SK-N-SH (cell line): ENCODE measurements around the gene HAND1. TPM values are rescaled to one million over a fixed set of nuclear protein-coding genes. Genes with fewer than 3 reads are reported as not detected.
A peak's percentile ranks its signal among the peaks of the same experiment; 100 is the strongest.

Source experiments
- CTCF ChIA-PET: fragments of 300-600, 350-600 bp; formaldehyde crosslinking; extraction: SDS; loops from one replicate; lab custom pipeline; 2021; lab: Yijun Ruan, JAX
- POLR2A ChIA-PET: fragments of 350-600 bp; sonication (Branson Sonifier 250); formaldehyde crosslinking; extraction: SDS; loops from one replicate; lab custom pipeline; 2020; ENCODE audit warnings: antibody characterized with exemption, inconsistent platforms; lab: Yijun Ruan, JAX
- DNase-seq: peaks from one replicate; pipeline ENCODE4 v3.0.0; 2012
- H2AFZ ChIP-seq: fragments of 200-600 bp; sonication (generic); 2 replicates; pipeline ENCODE4 v1.8.1; 2016; ENCODE audit warnings: antibody characterized with exemption, mild to moderate bottlenecking, low read depth
- H3F3A ChIP-seq: fragments of 200-600 bp; sonication (generic); replicated peaks from 2 replicates; pipeline ENCODE3; 2016; ENCODE audit warnings: antibody characterized with exemption, mild to moderate bottlenecking; ENCODE audit not compliant: insufficient read depth
- H3K27ac ChIP-seq, 2 experiments: fragments of 200-500 bp in 1 of 2; fragments of 200-600 bp in 1 of 2; sonication (Bioruptor generic) in 1 of 2; sonication (generic), shearing (Covaris generic) in 1 of 2; 2 replicates each; pipeline versions ENCODE4 v1.5.1 to v1.6.1; 2014 to 2016; ENCODE audit warnings: low read depth in 2 of 2, inconsistent platforms in 1 of 2, low read length in 1 of 2, mild to moderate bottlenecking in 1 of 2, mixed read lengths in 1 of 2
- H3K27me3 ChIP-seq: fragments of 200-600 bp; sonication (generic), shearing (Covaris generic); 2 replicates; pipeline ENCODE4 v1.6.1; 2016; ENCODE audit warnings: mixed run types; ENCODE audit not compliant: insufficient read depth
- H3K36me3 ChIP-seq, 2 experiments: fragments of 200-500 bp in 1 of 2; fragments of 200-600 bp in 1 of 2; sonication (Bioruptor generic) in 1 of 2; sonication (generic) in 1 of 2; replicated peaks in 1 of 2; 2 replicates each; pipeline versions ENCODE3 to v1.5.1; 2014 to 2016; ENCODE audit warnings: low read length in 1 of 2, mild to moderate bottlenecking in 1 of 2; ENCODE audit not compliant: insufficient read depth in 2 of 2, control insufficient read depth in 1 of 2
- H3K4me1 ChIP-seq, 2 experiments: fragments of 200-500 bp in 1 of 2; fragments of 200-600 bp in 1 of 2; sonication (Bioruptor generic) in 1 of 2; sonication (generic), shearing (Covaris generic) in 1 of 2; 2 replicates each; pipeline versions ENCODE4 v1.5.1 to v1.6.1; 2014 to 2016; ENCODE audit warnings: low read depth in 1 of 2, low read length in 1 of 2, mixed run types in 1 of 2; ENCODE audit not compliant: insufficient read depth in 2 of 2, control insufficient read depth in 1 of 2
- H3K4me2 ChIP-seq: fragments of 200-600 bp; sonication (generic), shearing (Covaris generic); 2 replicates; pipeline ENCODE4 v1.6.1; 2017; ENCODE audit warnings: mixed run types
- H3K4me3 ChIP-seq, 2 experiments: fragments of 200-500 bp in 1 of 2; fragments of 200-600 bp in 1 of 2; sonication (Bioruptor generic) in 1 of 2; sonication (generic), shearing (Covaris generic) in 1 of 2; 2 replicates each; pipeline versions ENCODE4 v1.5.1 to v1.8.1; 2014 to 2016; ENCODE audit warnings: low read depth in 2 of 2, inconsistent platforms in 1 of 2, low read length in 1 of 2, mild to moderate bottlenecking in 1 of 2, mixed read lengths in 1 of 2, moderate library complexity in 1 of 2
- H3K79me2 ChIP-seq: fragments of 200-600 bp; sonication (generic); 2 replicates; pipeline ENCODE4 v1.8.1; 2017; ENCODE audit warnings: mild to moderate bottlenecking; ENCODE audit not compliant: insufficient read depth
- H3K9ac ChIP-seq: fragments of 200-600 bp; sonication (generic); 2 replicates; pipeline ENCODE4 v1.6.1; 2017; ENCODE audit warnings: mixed run types
- H3K9me2 ChIP-seq: fragments of 200-600 bp; sonication (generic); 2 replicates; pipeline ENCODE4 v1.6.1; 2017; ENCODE audit warnings: mixed run types
- H3K9me3 ChIP-seq: fragments of 200-600 bp; sonication (generic); 2 replicates; pipeline ENCODE4 v1.6.1; 2017; ENCODE audit warnings: mixed run types, mild to moderate bottlenecking, moderate library complexity
- H4K20me1 ChIP-seq: fragments of 200-600 bp; sonication (generic); 2 replicates; pipeline ENCODE4 v1.6.1; 2017; ENCODE audit warnings: mild to moderate bottlenecking, mixed run types; ENCODE audit not compliant: insufficient read depth
- ELF1 ChIP-seq: IDR thresholded peaks from 2 replicates; pipeline ENCODE4 v1.4.0; 2012
- EZH2phosphoT487 ChIP-seq: fragments of 200-600 bp; sonication (generic); IDR thresholded peaks from 2 replicates; pipeline ENCODE4 v1.6.1; 2017; ENCODE audit warnings: low read depth, mixed run types, mild to moderate bottlenecking, antibody characterized with exemption, moderate library complexity, borderline replicate concordance
- FOXJ3 ChIP-seq: sonication (generic); formaldehyde crosslinking; IDR thresholded peaks from 2 replicates; pipeline ENCODE4 v1.5.1; 2020; ENCODE audit warnings: mild to moderate bottlenecking, missing genetic modification reagents
- GATA2 ChIP-seq: sonication (generic); formaldehyde crosslinking; IDR thresholded peaks from 2 replicates; pipeline ENCODE4 v1.5.0; 2020; ENCODE audit warnings: mild to moderate bottlenecking, missing genetic modification reagents
- IRF3 ChIP-seq: fragments of 150-350 bp; IDR thresholded peaks from 2 replicates; pipeline ENCODE4 v1.6.1; 2016; ENCODE audit warnings: mild to moderate bottlenecking, low read depth, low read length
- JUND ChIP-seq: IDR thresholded peaks from 2 replicates; pipeline ENCODE4 v1.4.0; 2012
- MEF2A ChIP-seq: IDR thresholded peaks from 2 replicates; pipeline ENCODE4 v1.4.0; 2012; ENCODE audit warnings: low read depth, borderline replicate concordance
- NFIC ChIP-seq: IDR thresholded peaks from 2 replicates; pipeline ENCODE4 v1.4.0; 2012; ENCODE audit warnings: borderline replicate concordance
- NRF1 ChIP-seq: IDR thresholded peaks from 2 replicates; pipeline ENCODE4 v1.6.1; 2012; ENCODE audit warnings: low read depth, mild to moderate bottlenecking, low read length
- POLR2AphosphoS5 ChIP-seq: IDR thresholded peaks from 2 replicates; pipeline ENCODE4 v1.6.1; 2012; ENCODE audit warnings: low read depth, low read length
- RFX5 ChIP-seq: IDR thresholded peaks from 2 replicates; pipeline ENCODE4 v1.6.1; 2012; ENCODE audit warnings: mild to moderate bottlenecking, improper control_type of control experiment, low read length
- SMC3 ChIP-seq: IDR thresholded peaks from 2 replicates; pipeline ENCODE4 v1.6.1; 2012; ENCODE audit warnings: low read depth, low read length, improper control_type of control experiment
- TAF1 ChIP-seq: IDR thresholded peaks from 2 replicates; pipeline ENCODE4 v1.6.1; 2012; ENCODE audit warnings: low read depth, mild to moderate bottlenecking, low read length, moderate library complexity, borderline replicate concordance
- USF2 ChIP-seq: fragments of 150-350 bp; IDR thresholded peaks from 2 replicates; pipeline ENCODE4 v1.6.1; 2017; ENCODE audit warnings: antibody characterized with exemption, low read length, low read depth, borderline replicate concordance
- WGBS: methylation state at CpG from one replicate; pipeline ENCODE4 v1.1.6; 2017; ENCODE audit warnings: low lambda C conversion rate; 5-methylcytosine and 5-hydroxymethylcytosine counted together
- polyA plus RNA-seq, 3 experiments: library from polyadenylated mRNA; depleted of rRNA; stranded (reverse); fragments of >200 nt; gene quantifications; 2 replicates each; pipeline ENCODE4 v1.2.3, GENCODE V29; 2012

HAND1 gene
- polyA plus RNA-seq, 1 of the 3 experiments (the other 2 are of a cell fraction) = 1.1 TPM

DNA sequence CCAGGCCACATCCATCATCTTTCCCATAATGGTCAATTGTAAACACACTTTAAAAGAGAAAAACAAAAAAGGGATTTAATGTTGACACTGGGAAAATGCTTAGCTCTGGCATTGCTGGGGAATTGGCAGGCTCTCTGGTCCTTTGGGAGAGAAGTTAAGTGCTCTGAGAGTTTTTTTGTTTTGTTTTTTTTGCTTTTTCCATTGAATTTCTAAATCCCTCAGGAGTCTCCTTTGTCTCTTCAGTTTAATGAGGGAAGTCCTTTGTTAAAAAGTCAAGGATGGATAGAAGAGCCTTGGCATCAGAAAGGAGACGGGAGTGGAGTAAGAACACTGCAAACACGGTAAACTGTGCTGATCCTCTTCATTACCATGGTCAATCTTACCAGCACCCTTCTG, 7.1 kb upstream of the HAND1 start (continued):
- TF ChIP-seq SMC3 = no peak
- TF ChIP-seq FOXJ3 = no peak

DNA sequence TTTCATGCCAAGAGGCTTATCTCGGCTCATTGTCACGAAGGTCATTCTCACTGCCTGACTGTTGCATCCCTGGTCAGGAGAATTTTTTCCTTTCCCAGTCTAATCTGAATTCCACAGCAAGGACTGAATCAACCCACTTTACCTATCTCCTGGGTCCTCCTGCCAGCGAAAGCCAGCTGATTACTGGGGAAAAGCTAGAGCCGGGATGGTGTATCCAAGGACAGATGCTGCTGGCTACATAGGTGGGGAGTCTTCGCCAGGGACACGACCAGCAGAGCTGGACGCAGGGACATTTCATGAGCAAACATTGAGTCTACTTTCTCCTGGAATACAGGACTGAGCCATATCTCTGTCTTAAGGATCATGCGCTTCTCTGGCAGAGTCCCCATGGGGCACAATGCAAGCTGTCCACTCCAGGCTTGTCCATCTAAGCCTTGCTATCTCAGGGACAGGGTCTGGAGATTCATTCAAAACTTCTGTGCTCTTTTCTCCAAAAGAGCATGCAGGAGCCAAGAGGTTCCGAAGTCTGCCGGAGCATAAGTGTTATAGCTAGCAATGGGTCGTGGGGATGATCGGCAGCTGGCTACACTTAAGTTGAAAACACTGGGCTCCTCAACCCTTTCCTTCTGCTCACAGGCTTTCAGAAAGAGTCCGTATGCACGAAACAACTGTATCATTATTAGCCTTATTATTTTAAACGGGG, 6.5 kb upstream of the HAND1 start:
- WGBS = 70% methylated on average over 15 of the region's 15 CpGs

More for the DNA sequence above, 6.5 kb upstream of the HAND1 start:
- Histone ChIP-seq H4K20me1 (no peaks in the 10 kb centered on the region), H3K4me2 (no peak overlapping the region), H3K27me3 (peaks cover 78% of the 10 kb centered on the region), H2AFZ (no peak overlapping the region), H3K4me1 (peaks cover 0 to 63% of the 10 kb centered on the region in 2 experiments; a peak in 2 of 4 replicates), H3K9me2 (no peaks in the 10 kb centered on the region), H3K27ac (peak overlapping the region in 1 of 2 experiments; percentile 100; a peak in 2 of 4 replicates), H3F3A (no peaks in the 10 kb centered on the region), H3K9me3 (no peaks in the 10 kb centered on the region), H3K36me3 (no peaks in the 10 kb centered on the region), H3K4me3 (no peak overlapping the region; a peak in 1 of 4 replicates), H3K79me2 (no peaks in the 10 kb centered on the region), H3K9ac (no peak overlapping the region)
- no peak for TF ChIP-seq MEF2A
- TF ChIP-seq RFX5 = no peak
- no peak for TF ChIP-seq POLR2AphosphoS5
- no peak for TF ChIP-seq ELF1
- TF ChIP-seq IRF3 = no peak
- TF ChIP-seq NRF1 = no peak
- TF ChIP-seq TAF1 = no peak
- no peak for TF ChIP-seq NFIC
- TF ChIP-seq SMC3 = no peak
- no peak for TF ChIP-seq JUND
- no peak for TF ChIP-seq EZH2phosphoT487
- no peak for TF ChIP-seq GATA2 (CRISPR knock-in tag)
- TF ChIP-seq USF2 = no peak
- ChIA-PET POLR2A (interaction anchor here (1.1 to 4.9 kb wide), 5 partner anchors 8 to 40 kb away, joined by 3 to 87 read pairs (median 29); no protein-coding TSS in a partner anchor), CTCF (interaction anchor here (0.7 to 6.6 kb wide), 11 partner anchors 9 to 125 kb away, joined by 3 to 93 read pairs (median 11); no protein-coding TSS in a partner anchor)
- no peak for DNase-seq
